Ishikawa (cell line): ENCODE results near the gene UFM1.

ENCODE experiments used
- EP300 ChIP-seq: IDR thresholded peaks from 2 replicates; pipeline ENCODE4 v1.6.1; 2012; ENCODE audit warnings: borderline replicate concordance
- RAD21 ChIP-seq: IDR thresholded peaks from 2 replicates; pipeline ENCODE4 v1.6.1; 2012; ENCODE audit warnings: low read depth
- TCF12 ChIP-seq: IDR thresholded peaks from 2 replicates; pipeline ENCODE4 v1.6.1; 2012; ENCODE audit warnings: low read depth
- YY1 ChIP-seq: IDR thresholded peaks from 2 replicates; pipeline ENCODE4 v1.6.1; 2012; ENCODE audit warnings: low read depth
- TF ChIP-seq, protein P1 (sequence below): IDR thresholded peaks from 2 replicates; pipeline ENCODE4 v1.6.1; 2012; ENCODE audit warnings: low read depth, mild to moderate bottlenecking

- TF ChIP-seq EP300 (no peak), TCF12 (peak; percentile 40), YY1 (no peak), RAD21 (no peak)
- TF ChIP-seq, protein P1, sequence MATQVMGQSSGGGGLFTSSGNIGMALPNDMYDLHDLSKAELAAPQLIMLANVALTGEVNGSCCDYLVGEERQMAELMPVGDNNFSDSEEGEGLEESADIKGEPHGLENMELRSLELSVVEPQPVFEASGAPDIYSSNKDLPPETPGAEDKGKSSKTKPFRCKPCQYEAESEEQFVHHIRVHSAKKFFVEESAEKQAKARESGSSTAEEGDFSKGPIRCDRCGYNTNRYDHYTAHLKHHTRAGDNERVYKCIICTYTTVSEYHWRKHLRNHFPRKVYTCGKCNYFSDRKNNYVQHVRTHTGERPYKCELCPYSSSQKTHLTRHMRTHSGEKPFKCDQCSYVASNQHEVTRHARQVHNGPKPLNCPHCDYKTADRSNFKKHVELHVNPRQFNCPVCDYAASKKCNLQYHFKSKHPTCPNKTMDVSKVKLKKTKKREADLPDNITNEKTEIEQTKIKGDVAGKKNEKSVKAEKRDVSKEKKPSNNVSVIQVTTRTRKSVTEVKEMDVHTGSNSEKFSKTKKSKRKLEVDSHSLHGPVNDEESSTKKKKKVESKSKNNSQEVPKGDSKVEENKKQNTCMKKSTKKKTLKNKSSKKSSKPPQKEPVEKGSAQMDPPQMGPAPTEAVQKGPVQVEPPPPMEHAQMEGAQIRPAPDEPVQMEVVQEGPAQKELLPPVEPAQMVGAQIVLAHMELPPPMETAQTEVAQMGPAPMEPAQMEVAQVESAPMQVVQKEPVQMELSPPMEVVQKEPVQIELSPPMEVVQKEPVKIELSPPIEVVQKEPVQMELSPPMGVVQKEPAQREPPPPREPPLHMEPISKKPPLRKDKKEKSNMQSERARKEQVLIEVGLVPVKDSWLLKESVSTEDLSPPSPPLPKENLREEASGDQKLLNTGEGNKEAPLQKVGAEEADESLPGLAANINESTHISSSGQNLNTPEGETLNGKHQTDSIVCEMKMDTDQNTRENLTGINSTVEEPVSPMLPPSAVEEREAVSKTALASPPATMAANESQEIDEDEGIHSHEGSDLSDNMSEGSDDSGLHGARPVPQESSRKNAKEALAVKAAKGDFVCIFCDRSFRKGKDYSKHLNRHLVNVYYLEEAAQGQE, result no peak
These were observed at the start of gene UFM1 for GRCh38 chr13:38349390-38350113.
